ENCODE measurements around the gene ZNF146.
"Not testable (repeated sequence)": the region's sequence is repeated elsewhere in the genome, so short reads cannot be mapped to it uniquely, and the experiment has no call there.

The ZNF146 gene

GRCh38 chr19:36233626-36234025 is 18.7 kb downstream of the ZNF146 start:
- not testable (repeated sequence) for DNase-seq (ENCODE audit: low read depth in 3 of 3)

- no peak for DNase-seq (ENCODE audit: low read depth in 3 of 3)
Observed at GRCh38 chr19:36236304-36236945, 21.5 kb downstream of the ZNF146 start.

DNA sequence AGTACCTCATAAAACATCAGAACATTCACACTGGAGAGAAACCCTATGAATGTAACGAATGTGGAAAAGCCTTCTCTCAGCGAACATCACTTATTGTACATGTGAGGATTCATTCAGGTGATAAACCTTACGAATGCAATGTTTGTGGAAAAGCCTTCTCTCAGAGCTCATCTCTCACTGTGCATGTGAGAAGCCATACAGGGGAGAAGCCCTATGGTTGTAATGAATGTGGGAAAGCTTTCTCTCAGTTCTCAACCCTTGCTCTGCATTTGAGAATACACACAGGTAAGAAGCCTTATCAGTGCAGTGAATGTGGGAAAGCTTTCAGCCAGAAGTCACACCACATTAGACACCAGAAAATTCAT is 22.0 kb downstream of the ZNF146 start:
- DNase-seq (ENCODE audit: low read depth in 3 of 3) = no peak

GRCh38 chr19:36244066-36244465 is 29.2 kb downstream of the ZNF146 start:
- DNase-seq (ENCODE audit: low read depth in 3 of 3) = no peak

DNA sequence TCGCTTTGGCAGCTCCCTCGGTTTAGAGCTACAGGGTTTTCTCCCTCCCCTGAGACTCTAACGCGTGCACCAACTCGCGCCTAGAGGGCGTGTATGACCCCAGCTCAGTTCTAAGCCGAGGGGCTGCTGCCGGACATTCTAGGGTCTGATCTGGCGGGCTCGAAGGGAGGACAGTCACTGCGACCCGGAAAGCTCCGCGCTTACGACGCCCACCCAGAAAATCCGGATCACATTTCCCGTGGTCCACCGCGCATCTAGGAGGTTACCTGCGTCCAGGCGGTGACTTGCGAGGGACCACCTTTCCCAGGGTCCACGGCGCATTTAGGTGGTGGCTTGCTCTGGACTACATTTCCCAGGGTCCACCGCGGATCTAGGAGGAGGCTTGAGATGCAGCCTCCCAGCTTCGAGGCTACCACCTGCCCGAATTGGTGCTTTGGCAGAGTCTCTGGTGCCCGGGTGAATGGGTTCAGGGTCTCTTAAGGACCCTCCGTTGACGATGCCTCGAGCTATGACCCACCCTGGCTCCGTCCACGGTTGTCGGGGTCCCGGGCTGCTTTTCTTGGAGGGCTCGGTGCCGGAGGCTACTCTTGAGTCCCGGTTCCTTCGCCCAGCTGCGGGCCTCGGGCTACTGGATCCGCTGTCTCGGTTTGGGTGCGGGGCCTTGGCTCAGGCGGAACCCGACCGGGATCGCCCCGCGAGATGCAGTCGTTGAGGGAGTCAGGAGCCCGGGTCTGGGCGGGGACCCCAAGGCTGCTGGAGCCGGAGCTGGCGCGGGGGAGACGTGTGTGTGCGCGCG is 30.5 kb downstream of the ZNF146 start:
- no peak for DNase-seq (ENCODE audit: low read depth in 3 of 3)

DNA sequence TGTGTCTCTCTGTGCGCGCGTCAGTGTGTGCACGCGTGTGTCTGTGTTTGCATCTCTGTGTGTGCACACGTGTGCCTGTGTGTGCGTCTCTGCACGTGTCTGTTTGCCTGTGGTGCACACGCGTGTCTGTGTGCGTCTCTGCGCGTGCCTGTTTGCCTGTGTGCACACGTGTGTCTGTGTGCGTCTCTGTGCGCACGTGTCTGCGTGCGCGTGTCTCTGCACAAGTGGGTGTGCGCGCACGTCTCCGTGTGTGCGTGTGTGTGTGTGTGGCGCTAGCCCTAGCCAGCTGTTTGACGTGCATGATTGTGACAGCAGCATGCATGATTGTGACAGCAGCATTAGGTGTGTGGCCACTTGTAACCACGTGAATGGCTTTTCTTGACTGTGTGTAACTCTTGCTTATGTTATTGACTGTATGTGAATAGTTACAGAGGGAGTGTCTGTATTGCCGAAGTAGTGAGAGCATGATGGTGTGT is 31.1 kb downstream of the ZNF146 start:
- DNase-seq (ENCODE audit: low read depth in 3 of 3) = no peak

GRCh38 chr19:36252047-36252446 is 37.1 kb downstream of the ZNF146 start:
- no peak for DNase-seq (ENCODE audit: low read depth in 3 of 3)

- no peak for DNase-seq (ENCODE audit: low read depth in 3 of 3)
Observed at GRCh38 chr19:36254848-36255247, 39.9 kb downstream of the ZNF146 start.

DNA sequence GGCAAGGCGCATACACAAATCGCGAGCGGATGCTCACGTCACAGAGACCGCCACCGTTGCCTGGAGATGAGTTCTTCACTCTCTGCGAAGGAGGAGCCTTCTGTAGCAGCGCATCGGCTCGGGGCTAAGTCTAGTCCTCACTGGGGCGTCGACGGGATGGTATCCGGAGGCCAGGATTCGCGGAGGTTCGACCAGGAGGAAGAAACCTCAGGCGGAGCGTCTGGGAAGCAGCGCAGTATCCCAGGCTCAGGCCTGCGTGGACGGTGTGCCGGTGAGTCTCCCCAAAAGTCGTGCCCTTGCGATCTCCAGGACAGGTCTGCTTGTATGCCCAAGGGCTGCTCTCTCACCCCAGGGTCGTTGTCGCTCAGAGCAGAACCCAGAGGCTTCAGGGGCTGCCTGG is 40.4 kb downstream of the ZNF146 start:
- DNase-seq (ENCODE audit: low read depth in 3 of 3) = no peak

GRCh38 chr19:36256064-36256463 is 41.2 kb downstream of the ZNF146 start:
- DNase-seq (ENCODE audit: low read depth in 3 of 3) = no peak

DNA sequence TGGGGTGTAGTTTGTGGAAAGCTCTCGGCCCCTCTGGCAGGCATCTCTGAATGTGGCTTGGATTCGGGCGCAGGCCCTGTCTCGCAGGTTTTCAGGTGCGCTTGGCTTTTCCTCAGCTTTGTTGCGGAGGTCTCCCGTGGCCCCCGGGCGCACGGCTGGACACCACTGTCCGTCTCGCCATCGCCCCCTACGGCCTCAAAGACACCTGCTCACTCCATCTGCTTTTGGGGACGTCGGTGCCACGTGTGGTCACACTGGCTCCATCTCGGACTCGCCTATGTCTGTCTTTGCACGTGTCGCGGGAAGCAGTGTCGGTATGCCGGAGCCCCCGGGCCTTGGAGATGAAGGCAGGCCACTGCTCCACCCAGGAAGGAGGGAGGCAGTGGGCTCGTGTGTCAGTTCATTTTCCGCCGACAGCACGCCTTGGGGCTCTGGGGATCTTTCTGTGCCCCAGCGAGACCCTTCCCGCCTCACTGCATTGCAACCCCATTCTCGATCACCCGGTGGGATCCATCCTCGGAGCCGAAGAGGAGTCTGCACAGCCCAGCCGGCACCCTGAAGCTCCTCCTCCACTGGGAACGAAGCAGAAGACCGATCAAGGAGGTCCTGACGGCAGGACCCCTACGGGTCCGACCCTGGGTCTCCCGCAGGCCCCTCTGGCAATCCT is 42.1 kb downstream of the ZNF146 start:
- DNase-seq (ENCODE audit: low read depth in 3 of 3) = no peak

- no peak for DNase-seq (ENCODE audit: low read depth in 3 of 3)
Observed at GRCh38 chr19:36257520-36257876, 42.6 kb downstream of the ZNF146 start.

GRCh38 chr19:36258028-36258875 is 43.3 kb downstream of the ZNF146 start:
- DNase-seq (ENCODE audit: low read depth in 3 of 3) = no peak

- DNase-seq (ENCODE audit: low read depth in 3 of 3) = no peak
Observed at GRCh38 chr19:36259211-36259610, 44.3 kb downstream of the ZNF146 start.

DNA sequence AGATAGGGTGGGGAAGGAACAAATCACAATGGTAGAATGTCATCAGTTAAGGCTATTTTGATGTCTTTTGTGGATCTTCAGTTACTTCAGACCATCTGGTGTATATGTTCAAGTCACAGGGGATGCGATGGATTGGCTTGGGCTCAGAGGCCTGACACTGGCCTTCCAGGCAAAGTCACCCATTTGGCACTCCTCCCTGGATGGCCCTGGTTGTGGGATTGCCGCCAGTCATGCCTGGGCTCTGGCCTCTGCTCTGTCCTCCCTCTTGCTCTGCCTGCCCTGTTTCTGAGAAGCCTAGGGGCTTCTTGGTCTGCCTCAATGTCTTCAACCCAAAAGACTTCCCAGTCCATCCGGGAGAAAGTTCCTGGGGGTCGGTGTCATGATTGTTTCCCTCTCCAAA is 50.2 kb downstream of the ZNF146 start:
- DNase-seq (ENCODE audit: low read depth in 3 of 3) = no peak

- no peak for DNase-seq (ENCODE audit: low read depth in 3 of 3)
Observed at GRCh38 chr19:36265856-36266374, 51.0 kb downstream of the ZNF146 start.

DNA sequence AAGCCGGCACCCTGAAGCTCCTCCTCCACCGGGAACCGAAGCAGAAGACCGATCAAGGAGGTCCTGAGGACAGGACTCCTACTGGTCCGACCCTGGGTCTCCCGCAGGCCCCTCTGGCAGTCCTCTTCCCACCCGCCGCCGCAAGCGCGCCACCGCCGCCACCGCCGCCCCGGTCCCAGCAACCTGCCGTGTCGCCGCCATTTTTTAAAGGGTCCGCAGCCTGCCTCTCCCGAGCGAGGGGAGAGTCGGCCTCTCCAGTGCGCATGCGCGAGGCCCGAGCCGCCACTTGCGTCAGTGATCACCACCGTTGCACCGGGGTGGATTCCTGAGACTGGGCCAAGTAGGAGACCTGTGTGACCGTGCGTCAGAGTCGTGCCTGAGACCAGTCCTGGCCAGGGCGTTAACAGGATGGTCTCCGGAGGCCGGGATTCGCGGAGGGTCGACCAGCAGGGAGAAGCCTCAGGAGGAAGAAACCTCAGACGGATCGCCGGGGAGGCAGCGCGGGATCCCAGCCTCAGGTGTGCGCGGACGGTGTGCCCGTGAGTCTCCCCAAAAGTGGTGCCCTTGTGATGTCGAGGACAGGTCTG is 51.6 kb downstream of the ZNF146 start:
- no peak for DNase-seq (ENCODE audit: low read depth in 3 of 3)

- DNase-seq (ENCODE audit: low read depth in 3 of 3) = no peak
Observed at GRCh38 chr19:36267061-36267845, 52.3 kb downstream of the ZNF146 start.

DNA sequence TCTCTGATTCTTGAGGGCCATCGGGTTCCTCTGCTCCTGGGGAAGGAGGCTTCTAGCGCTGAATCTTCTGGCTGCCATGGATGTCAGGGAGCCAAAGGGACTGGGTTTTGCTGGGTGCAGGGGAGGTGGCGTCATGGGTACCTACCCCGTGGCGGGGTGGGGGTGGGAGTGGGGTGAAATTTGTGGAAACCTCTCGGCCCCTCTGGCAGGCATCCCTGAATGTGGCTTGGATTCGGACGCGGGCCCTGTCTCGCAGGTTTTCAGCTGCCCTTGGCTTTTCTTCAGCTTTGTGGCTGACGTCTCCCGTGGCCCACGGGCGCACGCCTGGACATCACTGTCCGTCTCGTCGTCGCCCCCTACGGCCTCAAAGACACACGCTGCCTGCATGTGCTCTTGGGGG is 53.2 kb downstream of the ZNF146 start:
- not testable (repeated sequence) for DNase-seq (ENCODE audit: low read depth in 3 of 3)

GRCh38 chr19:36268591-36268990 is 53.7 kb downstream of the ZNF146 start:
- not testable (repeated sequence) for DNase-seq (ENCODE audit: low read depth in 3 of 3)

Measured in stimulated activated CD4-positive, alpha-beta T cell treated with anti-CD3 and anti-CD28 coated beads, TNF-alpha, amount 100 ng/mL, for 4 hours (primary cell).